HepG2 (cell line): ENCODE data around the gene PADI6. TPM values are rescaled to one million over a fixed set of nuclear protein-coding genes. Genes with fewer than 3 reads are reported as not detected.
A peak's percentile ranks its signal among the peaks of the same experiment; 100 is the strongest.

Experiments
- ATF1 ChIP-seq: IDR thresholded peaks from 2 replicates; pipeline ENCODE4 v1.6.1; 2016; ENCODE audit warnings: mild to moderate bottlenecking, control low read depth
- KMT2A ChIP-seq: sonication (generic); formaldehyde crosslinking; IDR thresholded peaks from 2 replicates; pipeline ENCODE4 v1.4.0; 2020; ENCODE audit warnings: missing genetic modification reagents
- LCORL ChIP-seq, 2 experiments: fragments of 450-650 bp in 1 of 2; sonication (generic) in 1 of 2; formaldehyde crosslinking in 1 of 2; IDR thresholded peaks; 2 replicates each; pipeline versions ENCODE4 v1.5.0 to v1.6.1; 2017 to 2020; ENCODE audit warnings: antibody characterized with exemption in 1 of 2, missing genetic modification reagents in 1 of 2
- MNT ChIP-seq: fragments of 450-650 bp; IDR thresholded peaks from 2 replicates; pipeline ENCODE4 v1.6.1; 2016
- NCOA2 ChIP-seq: sonication (generic); formaldehyde crosslinking; IDR thresholded peaks from 2 replicates; pipeline ENCODE4 v1.8.0; 2022; ENCODE audit warnings: inconsistent platforms
- NR2C2 ChIP-seq: sonication (generic); formaldehyde crosslinking; IDR thresholded peaks from 2 replicates; pipeline ENCODE4 v1.4.0; 2020; ENCODE audit warnings: missing genetic modification reagents, mild to moderate bottlenecking, moderate library complexity, borderline replicate concordance
- SAP130 ChIP-seq: IDR thresholded peaks from 2 replicates; pipeline ENCODE4 v1.6.1; 2016; ENCODE audit warnings: low read depth
- SP2 ChIP-seq: sonication (generic); formaldehyde crosslinking; IDR thresholded peaks from 2 replicates; pipeline ENCODE4 v1.5.1; 2020; ENCODE audit warnings: mild to moderate bottlenecking, missing genetic modification reagents
- SRSF4 ChIP-seq: fragments of 200-400 bp; formaldehyde crosslinking; IDR thresholded peaks from one replicate; pipeline ENCODE4 v1.6.1; 2018; ENCODE audit warnings: mild to moderate bottlenecking, low read depth, low read length, moderate library complexity; ENCODE audit not compliant: poor library complexity, severe bottlenecking
- TBX2 ChIP-seq: sonication (generic); formaldehyde crosslinking; IDR thresholded peaks from 2 replicates; pipeline ENCODE4 v1.5.0; 2020; ENCODE audit warnings: missing genetic modification reagents, mild to moderate bottlenecking, borderline replicate concordance
- TCF7L2 ChIP-seq: IDR thresholded peaks from 2 replicates; pipeline ENCODE4 v1.6.1; 2011; ENCODE audit warnings: mild to moderate bottlenecking, low read depth, low read length, moderate library complexity
- TFDP2 ChIP-seq: sonication (generic); formaldehyde crosslinking; IDR thresholded peaks from 2 replicates; pipeline ENCODE4 v1.4.0; 2020; ENCODE audit warnings: missing genetic modification reagents
- ZBTB26 ChIP-seq: IDR thresholded peaks from 2 replicates; pipeline ENCODE4 v1.6.1; 2016; ENCODE audit warnings: missing compliant biosample characterization, missing genetic modification reagents, borderline replicate concordance
- ZNF225 ChIP-seq: sonication (generic); formaldehyde crosslinking; IDR thresholded peaks from 2 replicates; pipeline ENCODE4 v1.4.0; 2020; ENCODE audit warnings: mild to moderate bottlenecking, missing genetic modification reagents
- ZNF251 ChIP-seq: sonication (generic); formaldehyde crosslinking; IDR thresholded peaks from 2 replicates; pipeline ENCODE4 v1.9.0; 2021; ENCODE audit warnings: mild to moderate bottlenecking, missing genetic modification reagents
- polyA plus RNA-seq, 8 experiments: library from polyadenylated mRNA; depleted of rRNA in 3 of 8; stranded (reverse) in 7 of 8; unstranded in 1 of 8; fragments of >200 nt; fragmentation: Illumina TruSeq in 4 of 8; extraction: Trizol in 4 of 8; gene quantifications; 2 replicates each; pipeline versions ENCODE4 v1.2.1 to v1.2.3, GENCODE V29; 2011 to 2016; ENCODE audit warnings: low read depth in 4 of 8, missing spikeins in 1 of 8, mixed read lengths in 1 of 8; ENCODE audit not compliant: insufficient read depth in 1 of 8
- total RNA-seq, 5 experiments: library from RNA; depleted of rRNA; stranded (reverse); fragments of >200 nt; fragmentation: Illumina TruSeq; extraction: Trizol; gene quantifications; 2 replicates each; pipeline ENCODE4 v1.2.3, GENCODE V29; 2016; ENCODE audit warnings: low read depth in 1 of 5
- TF ChIP-seq, protein P1 (sequence below): sonication (generic); formaldehyde crosslinking; IDR thresholded peaks from 2 replicates; pipeline ENCODE4 v1.5.0; 2020; ENCODE audit warnings: mild to moderate bottlenecking, missing genetic modification reagents, borderline replicate concordance
- TF ChIP-seq, protein P2 (sequence below): IDR thresholded peaks from 2 replicates; pipeline ENCODE4 v1.6.1; 2012; ENCODE audit warnings: inconsistent platforms
- TF ChIP-seq, protein P3 (sequence below): sonication (generic); formaldehyde crosslinking; IDR thresholded peaks from 2 replicates; pipeline ENCODE4 v1.4.0; 2020; ENCODE audit warnings: missing genetic modification reagents, borderline replicate concordance

PADI6 gene
- total and polyA plus RNA-seq, 2 of the 13 experiments (the other 11 are each of a cell fraction or from before 2014, with no cell fraction given): not detected

GRCh38 chr1:17439250-17440073 lies 67.5 kb downstream of the PADI6 start, which contains the start of gene RCC2 (continued):
- TF ChIP-seq ZBTB26 (0 out of 2 replicates have a peak, but pooled peaks have one; percentile 24), ATF1 (CRISPR knock-in tag) (no peak), NCOA2 (CRISPR knock-in tag) (no peak), SAP130 (CRISPR knock-in tag) (0 out of 2 replicates have a peak, but pooled peaks have one; percentile 54), SRSF4 (no peak), SP2 (CRISPR knock-in tag) (no peak), TFDP2 (CRISPR knock-in tag) (peak; percentile 10; the same call in 1 of the 2 replicates), KMT2A (no peak), NR2C2 (CRISPR knock-in tag) (no peak), LCORL (IDR thresholded peaks at IDR 0.05) (no peak), LCORL (CRISPR knock-in tag; IDR thresholded peaks at IDR 0.05) (no peak), ZNF225 (no peak), MNT (peak; percentile 34; the same call in 1 of the 2 replicates), TCF7L2 (no peak), TBX2 (no peak), ZNF251 (CRISPR knock-in tag) (no peak)
- TF ChIP-seq, protein P1, sequence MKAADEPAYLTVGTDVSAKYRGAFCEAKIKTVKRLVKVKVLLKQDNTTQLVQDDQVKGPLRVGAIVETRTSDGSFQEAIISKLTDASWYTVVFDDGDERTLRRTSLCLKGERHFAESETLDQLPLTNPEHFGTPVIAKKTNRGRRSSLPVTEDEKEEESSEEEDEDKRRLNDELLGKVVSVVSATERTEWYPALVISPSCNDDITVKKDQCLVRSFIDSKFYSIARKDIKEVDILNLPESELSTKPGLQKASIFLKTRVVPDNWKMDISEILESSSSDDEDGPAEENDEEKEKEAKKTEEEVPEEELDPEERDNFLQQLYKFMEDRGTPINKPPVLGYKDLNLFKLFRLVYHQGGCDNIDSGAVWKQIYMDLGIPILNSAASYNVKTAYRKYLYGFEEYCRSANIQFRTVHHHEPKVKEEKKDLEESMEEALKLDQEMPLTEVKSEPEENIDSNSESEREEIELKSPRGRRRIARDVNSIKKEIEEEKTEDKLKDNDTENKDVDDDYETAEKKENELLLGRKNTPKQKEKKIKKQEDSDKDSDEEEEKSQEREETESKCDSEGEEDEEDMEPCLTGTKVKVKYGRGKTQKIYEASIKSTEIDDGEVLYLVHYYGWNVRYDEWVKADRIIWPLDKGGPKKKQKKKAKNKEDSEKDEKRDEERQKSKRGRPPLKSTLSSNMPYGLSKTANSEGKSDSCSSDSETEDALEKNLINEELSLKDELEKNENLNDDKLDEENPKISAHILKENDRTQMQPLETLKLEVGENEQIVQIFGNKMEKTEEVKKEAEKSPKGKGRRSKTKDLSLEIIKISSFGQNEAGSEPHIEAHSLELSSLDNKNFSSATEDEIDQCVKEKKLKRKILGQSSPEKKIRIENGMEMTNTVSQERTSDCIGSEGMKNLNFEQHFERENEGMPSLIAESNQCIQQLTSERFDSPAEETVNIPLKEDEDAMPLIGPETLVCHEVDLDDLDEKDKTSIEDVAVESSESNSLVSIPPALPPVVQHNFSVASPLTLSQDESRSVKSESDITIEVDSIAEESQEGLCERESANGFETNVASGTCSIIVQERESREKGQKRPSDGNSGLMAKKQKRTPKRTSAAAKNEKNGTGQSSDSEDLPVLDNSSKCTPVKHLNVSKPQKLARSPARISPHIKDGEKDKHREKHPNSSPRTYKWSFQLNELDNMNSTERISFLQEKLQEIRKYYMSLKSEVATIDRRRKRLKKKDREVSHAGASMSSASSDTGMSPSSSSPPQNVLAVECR (CRISPR knock-in tag): no peak; the same call in 1 of the 2 replicates
- TF ChIP-seq, protein P2, sequence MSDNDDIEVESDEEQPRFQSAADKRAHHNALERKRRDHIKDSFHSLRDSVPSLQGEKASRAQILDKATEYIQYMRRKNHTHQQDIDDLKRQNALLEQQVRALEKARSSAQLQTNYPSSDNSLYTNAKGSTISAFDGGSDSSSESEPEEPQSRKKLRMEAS: peak; percentile 89
- TF ChIP-seq, protein P3, sequence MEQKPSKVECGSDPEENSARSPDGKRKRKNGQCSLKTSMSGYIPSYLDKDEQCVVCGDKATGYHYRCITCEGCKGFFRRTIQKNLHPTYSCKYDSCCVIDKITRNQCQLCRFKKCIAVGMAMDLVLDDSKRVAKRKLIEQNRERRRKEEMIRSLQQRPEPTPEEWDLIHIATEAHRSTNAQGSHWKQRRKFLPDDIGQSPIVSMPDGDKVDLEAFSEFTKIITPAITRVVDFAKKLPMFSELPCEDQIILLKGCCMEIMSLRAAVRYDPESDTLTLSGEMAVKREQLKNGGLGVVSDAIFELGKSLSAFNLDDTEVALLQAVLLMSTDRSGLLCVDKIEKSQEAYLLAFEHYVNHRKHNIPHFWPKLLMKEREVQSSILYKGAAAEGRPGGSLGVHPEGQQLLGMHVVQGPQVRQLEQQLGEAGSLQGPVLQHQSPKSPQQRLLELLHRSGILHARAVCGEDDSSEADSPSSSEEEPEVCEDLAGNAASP: peak; percentile 64; the same call in 1 of the 2 replicates
